Hepatocyte (in vitro differentiated cells): ENCODE data around the gene TANC1. TPM values are rescaled to one million over a fixed set of nuclear protein-coding genes. Genes with fewer than 3 reads are reported as not detected.
A peak's percentile ranks its signal among the peaks of the same experiment; 100 is the strongest.

ENCODE experiments used
- DNase-seq: peaks from one replicate; pipeline ENCODE4 v3.0.0-alpha.2; 2016; ENCODE audit warnings: low spot score
- H2AFZ ChIP-seq: fragments of 200-600 bp; sonication (generic); 2 replicates; pipeline ENCODE4 v1.6.0; 2016; ENCODE audit warnings: antibody characterized with exemption, mild to moderate bottlenecking
- H3K27ac ChIP-seq: fragments of 200-600 bp; sonication (generic); 2 replicates; pipeline ENCODE4 v1.5.1; 2016; ENCODE audit warnings: mild to moderate bottlenecking
- H3K27me3 ChIP-seq: fragments of 200-600 bp; sonication (generic); 2 replicates; pipeline ENCODE4 v1.6.1; 2016
- H3K36me3 ChIP-seq: fragments of 200-600 bp; sonication (generic); replicated peaks from 2 replicates; pipeline ENCODE4 v1.5.1; 2016; ENCODE audit warnings: low read depth; ENCODE audit not compliant: insufficient read depth
- H3K4me1 ChIP-seq: fragments of 200-600 bp; sonication (generic); 2 replicates; pipeline ENCODE4 v1.5.1; 2016; ENCODE audit warnings: mild to moderate bottlenecking, moderate library complexity; ENCODE audit not compliant: insufficient read depth
- H3K4me2 ChIP-seq: fragments of 200-600 bp; sonication (generic); 2 replicates; pipeline ENCODE4 v1.6.0; 2016
- H3K4me3 ChIP-seq: fragments of 200-600 bp; sonication (generic); 2 replicates; pipeline ENCODE4 v1.5.1; 2016; ENCODE audit warnings: mild to moderate bottlenecking
- H3K79me2 ChIP-seq: fragments of 200-600 bp; sonication (generic); 2 replicates; pipeline ENCODE4 v1.6.0; 2017; ENCODE audit warnings: mild to moderate bottlenecking
- H3K9me2 ChIP-seq: fragments of 200-600 bp; sonication (generic); replicated peaks from 2 replicates; pipeline ENCODE4 v1.6.0; 2017; ENCODE audit warnings: mild to moderate bottlenecking; ENCODE audit not compliant: insufficient read depth
- H3K9me3 ChIP-seq: fragments of 200-600 bp; sonication (generic); 2 replicates; pipeline ENCODE4 v1.5.1; 2016; ENCODE audit warnings: low read depth, mild to moderate bottlenecking
- H4K20me1 ChIP-seq: fragments of 200-600 bp; sonication (generic); 2 replicates; pipeline ENCODE4 v1.6.0; 2016; ENCODE audit warnings: mild to moderate bottlenecking; ENCODE audit not compliant: insufficient read depth, poor library complexity, severe bottlenecking
- CTCF ChIP-seq: fragments of 200-600 bp; sonication (generic); IDR thresholded peaks from 2 replicates; pipeline ENCODE4 v1.5.1; 2016; ENCODE audit warnings: antibody characterized with exemption, mild to moderate bottlenecking; ENCODE audit not compliant: poor library complexity
- EZH2 ChIP-seq: fragments of 200-600 bp; sonication (generic); IDR thresholded peaks from 2 replicates; pipeline ENCODE4 v1.6.1; 2016; ENCODE audit warnings: antibody characterized with exemption, mild to moderate bottlenecking, borderline replicate concordance
- EZH2phosphoT487 ChIP-seq: fragments of 200-600 bp; sonication (generic); IDR thresholded peaks from one replicate; pipeline ENCODE4 v1.6.1; 2018; ENCODE audit warnings: antibody characterized with exemption, mild to moderate bottlenecking, low read depth, moderate library complexity; ENCODE audit not compliant: unreplicated experiment, severe bottlenecking
- whole genome bisulfite sequencing: methylation state at CpG from one replicate; pipeline ENCODE4 v1.1.6; 2016; ENCODE audit warnings: low lambda C conversion rate; ENCODE audit errors: missing lambda C conversion rate; 5-methylcytosine and 5-hydroxymethylcytosine counted together
- polyA plus RNA-seq: library from polyadenylated mRNA; unstranded; fragments of >200 nt; fragmentation: Nextera tagmentation; extraction: Ambion mirVana; gene quantifications from 2 replicates; pipeline ENCODE4 v1.2.1, GENCODE V29; 2016
- total RNA-seq: library from RNA; depleted of rRNA; stranded (reverse); fragments of >200 nt; gene quantifications from 2 replicates; pipeline ENCODE4 v1.2.3, GENCODE V29; 2014

The TANC1 gene
- total and polyA plus RNA-seq, 2 experiments from 2014 or later = 8.3 to 18.5 TPM

DNA sequence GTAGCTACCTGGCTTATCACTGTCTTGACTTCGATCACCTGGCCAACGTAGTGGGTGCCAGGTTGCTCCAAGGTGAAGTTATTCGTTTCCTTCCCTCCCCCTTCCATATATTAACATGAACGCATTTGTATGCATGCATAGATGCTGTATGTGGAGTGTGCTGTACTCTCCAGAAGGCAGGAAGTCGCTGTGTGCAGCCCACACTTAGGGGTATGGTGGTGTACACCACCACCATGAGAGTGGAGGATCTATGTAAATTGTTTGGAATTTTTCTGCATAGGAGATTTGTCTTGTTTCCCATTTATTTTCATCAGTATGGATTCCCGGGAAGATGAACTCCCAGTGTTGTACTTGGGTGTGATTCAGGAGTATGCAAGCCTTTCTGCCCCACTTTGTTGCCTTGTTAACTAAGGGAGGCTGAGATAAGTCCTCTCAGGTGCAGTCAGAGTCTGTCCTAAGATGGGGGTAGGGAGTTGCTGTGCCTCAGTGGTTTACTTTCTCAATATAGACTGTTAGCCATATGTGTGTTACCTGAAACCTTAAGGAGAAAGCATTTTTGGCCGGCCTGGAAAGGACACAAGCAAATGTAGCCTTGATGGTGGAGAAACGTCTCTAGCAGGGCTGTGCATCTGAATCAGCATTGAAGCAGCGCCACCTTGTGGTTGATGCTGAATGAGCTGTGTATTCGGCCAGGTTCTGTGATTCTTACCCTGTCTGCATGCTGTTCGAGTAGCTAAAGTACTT lies 149.8 kb downstream of the TANC1 start:
- Histone ChIP-seq H3K27ac (no peak overlapping the region), H4K20me1 (no peaks in the 10 kb centered on the region), H3K9me3 (no peaks in the 10 kb centered on the region), H3K4me2 (no peak overlapping the region), H3K9me2 (no peaks in the 10 kb centered on the region), H3K4me1 (peaks cover 5% of the 10 kb centered on the region), H3K4me3 (no peak overlapping the region), H2AFZ (no peak overlapping the region), H3K27me3 (no peaks in the 10 kb centered on the region), H3K36me3 (no peaks in the 10 kb centered on the region), H3K79me2 (peaks cover 25% of the 10 kb centered on the region)
- WGBS = 46% methylated on average over 11 of the region's 11 CpGs
- peak; percentile 91 for DNase-seq
- TF ChIP-seq CTCF (peak; percentile 96), EZH2 (no peak)

DNA sequence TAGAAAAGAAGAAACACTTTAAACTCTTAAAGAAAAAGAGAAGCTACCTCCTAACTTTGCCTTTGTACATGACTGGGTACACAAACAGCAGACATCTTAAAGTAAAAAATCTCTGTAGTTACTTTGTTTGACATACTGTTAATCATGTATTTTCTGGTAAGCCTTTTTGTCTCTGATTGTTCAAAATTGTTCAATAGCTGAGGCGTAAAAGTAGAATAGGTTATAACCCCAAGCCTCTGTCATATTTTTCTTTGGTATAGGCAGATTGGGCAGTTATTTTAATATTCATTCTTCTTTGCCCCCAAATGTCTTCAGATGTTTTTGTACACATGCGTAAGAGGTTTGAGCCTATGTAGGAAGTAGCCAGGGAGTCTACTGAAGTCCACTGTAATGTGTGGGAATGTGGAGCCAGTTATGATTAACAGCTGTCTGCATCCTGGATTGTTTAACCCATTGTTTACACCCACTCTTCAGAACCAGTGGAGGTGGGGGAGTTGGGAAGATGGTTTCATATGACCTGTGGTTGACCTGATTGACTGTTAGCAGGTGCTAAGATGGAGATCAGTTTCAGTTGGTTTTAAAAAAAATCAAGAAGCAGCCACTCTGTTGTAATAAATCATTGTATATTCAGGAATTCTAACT lies 150.5 kb downstream of the TANC1 start:
- H3K4me3 ChIP-seq = no peak overlapping the region
- no peaks in the 10 kb centered on the region for H3K9me2 ChIP-seq
- H3K27ac ChIP-seq = no peak overlapping the region
- peaks cover 25% of the 10 kb centered on the region for H3K79me2 ChIP-seq
- no peaks in the 10 kb centered on the region for H4K20me1 ChIP-seq
- TF ChIP-seq EZH2 (no peak), EZH2phosphoT487 (no peak), CTCF (no peak)
- H2AFZ ChIP-seq = no peak overlapping the region
- H3K36me3 ChIP-seq = no peaks in the 10 kb centered on the region
- WGBS = 89% methylated on average over 2 of the region's 2 CpGs
- no peaks in the 10 kb centered on the region for H3K27me3 ChIP-seq
- no peaks in the 10 kb centered on the region for H3K9me3 ChIP-seq
- peaks cover 10% of the 10 kb centered on the region for H3K4me1 ChIP-seq
- DNase-seq = no peak
- H3K4me2 ChIP-seq = no peak overlapping the region

GRCh38 chr2:159119652-159120257 lies 151.3 kb downstream of the TANC1 start:
- peaks cover 25% of the 10 kb centered on the region for H3K79me2 ChIP-seq
- no peak overlapping the region for H3K4me3 ChIP-seq
- H3K4me2 ChIP-seq = no peak overlapping the region
- H2AFZ ChIP-seq = no peak overlapping the region
- DNase-seq = no peak
- H3K9me3 ChIP-seq = no peaks in the 10 kb centered on the region
- peaks cover 15% of the 10 kb centered on the region for H3K4me1 ChIP-seq
- no peaks in the 10 kb centered on the region for H4K20me1 ChIP-seq
- no peak for TF ChIP-seq EZH2
- no peak for TF ChIP-seq EZH2phosphoT487
- no peak for TF ChIP-seq CTCF
- H3K9me2 ChIP-seq = no peaks in the 10 kb centered on the region
- 67% methylated on average over 8 of the region's 8 CpGs for WGBS
- H3K27me3 ChIP-seq = no peaks in the 10 kb centered on the region
- H3K36me3 ChIP-seq = no peaks in the 10 kb centered on the region
- H3K27ac ChIP-seq = no peak overlapping the region
